GM12872 (cell line): Measurements from ENCODE around the gene MCRIP2.

Source experiments
- CTCF ChIP-seq: IDR thresholded peaks from 3 replicates; pipeline ENCODE4 v1.5.1; 2011; ENCODE audit warnings: low read depth, mild to moderate bottlenecking, low read length, moderate library complexity; ENCODE audit not compliant: insufficient read depth

Gene MCRIP2

GRCh38 chr16:642189-643049 is 791 bp downstream of the MCRIP2 start:
- TF ChIP-seq CTCF, result no peak

GRCh38 chr16:643050-643368 is 1.4 kb downstream of the MCRIP2 start:
- no peak for TF ChIP-seq CTCF

GRCh38 chr16:644556-644955 is 2.9 kb downstream of the MCRIP2 start:
- TF ChIP-seq CTCF, result no peak

- no peak for TF ChIP-seq CTCF
Measured at GRCh38 chr16:645852-646678, 4.4 kb downstream of the MCRIP2 start.

- no peak for TF ChIP-seq CTCF
Measured at GRCh38 chr16:646679-647172, 5.1 kb downstream of the MCRIP2 start.

GRCh38 chr16:647173-647902 is 5.7 kb downstream of the MCRIP2 start:
- no peak for TF ChIP-seq CTCF
